A673 (cell line): Measurements from ENCODE around the gene COQ8B. TPM values are rescaled to one million over a fixed set of nuclear protein-coding genes. Genes with fewer than 3 reads are reported as not detected.

Experiments used
- BruUV-seq: library from RNA; stranded (reverse); fragments of 400-500 nt; replicated peaks from 2 replicates; lab custom pipeline; 2021; lab: Mats Ljungman, UMichigan
- CTCF ChIA-PET: fragments of 300-600 bp; sonication (Branson Sonifier 250); formaldehyde crosslinking; loops from one replicate; lab custom pipeline; 2022; ENCODE audit warnings: antibody characterized with exemption; lab: Charles Lee
- POLR2A ChIA-PET: fragments of 300-600 bp; sonication (Branson Sonifier 250); formaldehyde crosslinking; loops from one replicate; lab custom pipeline; 2022; ENCODE audit warnings: antibody characterized with exemption; ENCODE audit not compliant: low non-redundant PET; lab: Charles Lee
- DNase-seq: peaks from one replicate; pipeline ENCODE4 v3.0.0-alpha.2; 2015; ENCODE audit warnings: low spot score
- H3K27ac ChIP-seq: fragments of 200-600 bp; sonication (generic); 2 replicates; pipeline ENCODE4 v1.5.1; 2016; ENCODE audit warnings: mixed run types, low read depth, mild to moderate bottlenecking, mixed read lengths, antibody characterized with exemption, low read length; ENCODE audit not compliant: poor library complexity, severe bottlenecking
- H3K27me3 ChIP-seq: fragments of 200-600 bp; sonication (generic); replicated peaks from 2 replicates; pipeline ENCODE4 v1.6.1; 2017; ENCODE audit warnings: mixed run types, low read depth, mild to moderate bottlenecking, mixed read lengths, antibody characterized with exemption, low read length; ENCODE audit not compliant: insufficient read depth, poor library complexity
- H3K36me3 ChIP-seq: fragments of 200-600 bp; sonication (generic); 2 replicates; pipeline ENCODE4 v1.6.1; 2016; ENCODE audit warnings: mixed run types, mild to moderate bottlenecking, mixed read lengths, antibody characterized with exemption, low read length; ENCODE audit not compliant: insufficient read depth, poor library complexity, severe bottlenecking
- H3K4me1 ChIP-seq: fragments of 200-600 bp; sonication (generic); 2 replicates; pipeline ENCODE4 v1.6.1; 2017; ENCODE audit warnings: mixed run types, mild to moderate bottlenecking, mixed read lengths, antibody characterized with exemption, low read length; ENCODE audit not compliant: insufficient read depth, poor library complexity, severe bottlenecking
- H3K4me3 ChIP-seq: fragments of 200-600 bp; sonication (generic); 2 replicates; pipeline ENCODE4 v1.5.1; 2016; ENCODE audit warnings: low read depth, mixed run types, mild to moderate bottlenecking, mixed read lengths, low read length; ENCODE audit not compliant: poor library complexity, severe bottlenecking
- H3K9me3 ChIP-seq: fragments of 200-600 bp; sonication (generic); 2 replicates; pipeline ENCODE4 v1.6.1; 2016; ENCODE audit warnings: mixed run types, low read depth, mild to moderate bottlenecking, mixed read lengths, antibody characterized with exemption, low read length; ENCODE audit not compliant: poor library complexity, severe bottlenecking
- EZH2 ChIP-seq: fragments of 200-600 bp; sonication (generic); IDR thresholded peaks from 2 replicates; pipeline ENCODE4 v1.6.1; 2017; ENCODE audit warnings: borderline replicate concordance, low read depth, mild to moderate bottlenecking, mixed read lengths, antibody characterized with exemption, low read length; ENCODE audit not compliant: poor library complexity, severe bottlenecking
- intact Hi-C: fragments of 100-400 bp; cut with micrococcal nuclease; formaldehyde crosslinking; loops from one replicate; pipeline ENCODE4 v1.10.0; 2022; ENCODE audit not compliant: unreplicated experiment
- total RNA-seq: library from RNA; stranded (reverse); gene quantifications from 2 replicates; pipeline ENCODE4 v1.2.3, GENCODE V29; 2021
- TF ChIP-seq, protein P1 (sequence below): fragments of 300-800, 200-600 bp; sonication (generic); conservative IDR thresholded peaks from 2 replicates; pipeline ENCODE4 v1.5.1; 2017; ENCODE audit warnings: low read depth, mild to moderate bottlenecking, antibody characterized with exemption, low read length, moderate library complexity, mixed read lengths

The COQ8B gene
- total RNA-seq, 1 experiment from 2014 or later: 34.1 TPM

DNA sequence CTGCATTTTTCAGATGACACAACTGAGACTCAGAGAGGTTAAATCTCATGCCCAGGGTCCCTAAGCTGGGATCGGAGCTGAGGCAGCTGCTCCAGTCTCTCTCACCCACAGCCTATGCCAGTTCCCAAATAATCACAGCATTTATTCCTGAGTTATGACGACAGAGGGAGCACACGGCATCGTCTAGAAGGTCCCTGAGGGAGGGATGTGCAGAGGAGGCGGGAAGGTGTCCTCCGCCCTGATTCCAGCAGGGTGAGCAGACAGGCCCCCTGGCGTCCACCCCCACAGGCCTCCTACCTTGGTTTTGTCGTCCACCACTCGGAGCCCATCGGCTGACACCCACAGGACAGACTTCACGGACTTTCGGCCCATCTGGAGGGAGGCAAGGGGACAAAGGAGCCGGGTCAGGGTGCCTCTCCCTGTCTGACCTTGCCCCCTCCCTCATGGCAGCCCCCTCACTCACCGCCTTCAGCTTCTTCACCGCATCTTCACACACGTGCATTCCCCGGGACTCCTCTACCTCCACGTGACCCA lies 34.2 kb downstream of the COQ8B start:
- Histone ChIP-seq H3K9me3 (no peaks in the 10 kb centered on the region), H3K4me3 (no peak overlapping the region), H3K27me3 (no peaks in the 10 kb centered on the region), H3K36me3 (peaks cover 35% of the 10 kb centered on the region), H3K27ac (no peak overlapping the region), H3K4me1 (no peaks in the 10 kb centered on the region)
- ChIA-PET POLR2A (no interaction called here), CTCF (no interaction called here)
- BruUV-seq: no TSS peak
- intact Hi-C loops: no loop called here
- TF ChIP-seq, protein P1, sequence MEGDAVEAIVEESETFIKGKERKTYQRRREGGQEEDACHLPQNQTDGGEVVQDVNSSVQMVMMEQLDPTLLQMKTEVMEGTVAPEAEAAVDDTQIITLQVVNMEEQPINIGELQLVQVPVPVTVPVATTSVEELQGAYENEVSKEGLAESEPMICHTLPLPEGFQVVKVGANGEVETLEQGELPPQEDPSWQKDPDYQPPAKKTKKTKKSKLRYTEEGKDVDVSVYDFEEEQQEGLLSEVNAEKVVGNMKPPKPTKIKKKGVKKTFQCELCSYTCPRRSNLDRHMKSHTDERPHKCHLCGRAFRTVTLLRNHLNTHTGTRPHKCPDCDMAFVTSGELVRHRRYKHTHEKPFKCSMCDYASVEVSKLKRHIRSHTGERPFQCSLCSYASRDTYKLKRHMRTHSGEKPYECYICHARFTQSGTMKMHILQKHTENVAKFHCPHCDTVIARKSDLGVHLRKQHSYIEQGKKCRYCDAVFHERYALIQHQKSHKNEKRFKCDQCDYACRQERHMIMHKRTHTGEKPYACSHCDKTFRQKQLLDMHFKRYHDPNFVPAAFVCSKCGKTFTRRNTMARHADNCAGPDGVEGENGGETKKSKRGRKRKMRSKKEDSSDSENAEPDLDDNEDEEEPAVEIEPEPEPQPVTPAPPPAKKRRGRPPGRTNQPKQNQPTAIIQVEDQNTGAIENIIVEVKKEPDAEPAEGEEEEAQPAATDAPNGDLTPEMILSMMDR: no peak
- no peak for TF ChIP-seq EZH2
- DNase-seq: no peak

DNA sequence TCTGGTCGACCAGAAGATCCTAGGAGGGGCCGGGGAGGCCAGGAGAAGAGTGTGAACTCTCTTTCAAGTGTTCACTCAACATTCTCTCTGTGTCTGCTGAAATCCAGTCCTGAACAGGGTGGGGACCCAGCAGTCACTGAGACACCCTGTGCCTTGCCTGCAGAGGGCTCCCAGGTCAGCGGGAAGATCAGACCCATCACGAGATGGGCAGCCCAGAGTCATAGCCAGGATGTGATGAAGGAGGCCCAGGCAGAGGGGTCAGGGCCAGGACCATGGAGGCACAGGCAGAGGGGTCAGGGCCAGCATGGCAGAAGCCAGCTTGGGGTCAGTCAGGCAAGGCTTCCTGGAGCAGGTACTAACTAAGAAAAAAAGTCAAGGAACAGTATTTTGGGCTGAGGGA lies 35.6 kb downstream of the COQ8B start:
- H3K4me1 ChIP-seq: no peaks in the 10 kb centered on the region
- TF ChIP-seq EZH2: no peak
- TF ChIP-seq, protein P1: no peak
- BruUV-seq: no TSS peak
- no peaks in the 10 kb centered on the region for H3K27me3 ChIP-seq
- H3K36me3 ChIP-seq: peaks cover 38% of the 10 kb centered on the region
- no peak overlapping the region for H3K4me3 ChIP-seq
- ChIA-PET POLR2A (no interaction called here), CTCF (no interaction called here)
- no peaks in the 10 kb centered on the region for H3K9me3 ChIP-seq
- H3K27ac ChIP-seq: no peak overlapping the region
- DNase-seq: no peak
- intact Hi-C loops: no loop called here

DNA sequence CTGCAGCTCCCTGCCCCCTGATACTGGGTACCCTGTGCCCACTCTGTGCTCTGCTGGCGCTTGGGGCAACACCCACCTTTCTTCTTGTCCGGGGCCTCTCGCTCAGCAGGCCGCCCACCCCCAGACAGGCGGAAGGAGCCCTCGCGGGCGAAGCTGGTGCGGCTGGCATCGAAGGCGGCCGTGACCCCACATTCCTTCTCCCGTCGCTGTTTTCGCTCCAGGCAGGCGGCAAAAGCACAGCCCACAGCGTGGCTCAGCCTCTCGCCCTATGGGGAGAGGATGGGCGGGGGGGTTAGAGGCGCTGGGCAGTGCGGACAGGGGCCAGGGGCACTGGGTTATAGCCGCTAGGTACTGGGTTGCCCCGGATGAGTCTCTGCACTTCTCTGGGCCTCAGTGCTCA lies 39.5 kb downstream of the COQ8B start:
- intact Hi-C loops: no loop called here
- POLR2A ChIA-PET: no interaction called here
- CTCF ChIA-PET: no interaction called here
- no peak for DNase-seq
- H3K27ac ChIP-seq: no peak overlapping the region
- no peak for TF ChIP-seq EZH2
- TF ChIP-seq, protein P1: no peak
- no peak overlapping the region for H3K4me3 ChIP-seq
- H3K36me3 ChIP-seq: peaks cover 45% of the 10 kb centered on the region
- no peaks in the 10 kb centered on the region for H3K4me1 ChIP-seq
- no peaks in the 10 kb centered on the region for H3K9me3 ChIP-seq
- H3K27me3 ChIP-seq: no peaks in the 10 kb centered on the region
- BruUV-seq: no TSS peak
